ENCODE results near the gene CCNY.

- TF ChIP-seq POLR2A (IDR thresholded peaks at IDR 0.05; ENCODE audit: low read depth, low read length) (no peak), TAF1 (IDR thresholded peaks at IDR 0.05; ENCODE audit: low read depth, low read length) (no peak), POLR2AphosphoS5 (IDR thresholded peaks at IDR 0.05; ENCODE audit: low read depth, low read length) (no peak), PAX5 (IDR thresholded peaks at IDR 0.05; ENCODE audit: insufficient read depth, low read length, severe bottlenecking) (no peak), SPI1 (IDR thresholded peaks at IDR 0.05; ENCODE audit: low read depth, low read length) (peak; percentile 86), POU2F2 (IDR thresholded peaks at IDR 0.05; ENCODE audit: low read depth, low read length) (no peak)
Measured at GRCh38 chr10:35300063-35300699, 36.1 kb upstream of the CCNY start.

Data from GM12891 (cell line).